ENCODE data around the gene SWAP70.

The SWAP70 gene

GRCh38 chr11:9651481-9651880, 12.4 kb upstream of the SWAP70 start:
- no peaks in the 10 kb centered on the region for H3K36me3 ChIP-seq (ENCODE audit: control insufficient read depth, insufficient read depth, low read length)
- H3K4me1 ChIP-seq (ENCODE audit: control insufficient read depth, insufficient read depth, low read length) = peaks cover 13% of the 10 kb centered on the region
- H3K9me3 ChIP-seq (ENCODE audit: control insufficient read depth, insufficient read depth, low read length) = no peaks in the 10 kb centered on the region
- H3K27ac ChIP-seq (ENCODE audit: low read depth, low read length) = no peak overlapping the region
- H3K4me3 ChIP-seq (ENCODE audit: low read depth, low read length) = no peak overlapping the region
- H3K27me3 ChIP-seq (ENCODE audit: control insufficient read depth, insufficient read depth, low read length) = no peaks in the 10 kb centered on the region
- H3K9ac ChIP-seq (ENCODE audit: low read depth, low read length) = no peak overlapping the region

GRCh38 chr11:9651899-9652748, 11.8 kb upstream of the SWAP70 start:
- Histone ChIP-seq H3K9me3 (ENCODE audit: control insufficient read depth, insufficient read depth, low read length) (no peaks in the 10 kb centered on the region), H3K4me3 (ENCODE audit: low read depth, low read length) (no peak overlapping the region), H3K27ac (ENCODE audit: low read depth, low read length) (no peak overlapping the region), H3K27me3 (ENCODE audit: control insufficient read depth, insufficient read depth, low read length) (no peaks in the 10 kb centered on the region), H3K36me3 (ENCODE audit: control insufficient read depth, insufficient read depth, low read length) (no peaks in the 10 kb centered on the region), H3K9ac (ENCODE audit: low read depth, low read length) (no peak overlapping the region), H3K4me1 (ENCODE audit: control insufficient read depth, insufficient read depth, low read length) (peaks cover 13% of the 10 kb centered on the region)

- no peak overlapping the region for H3K4me3 ChIP-seq (ENCODE audit: low read depth, low read length)
- H3K9ac ChIP-seq (ENCODE audit: low read depth, low read length) = no peak overlapping the region
- no peak overlapping the region for H3K27ac ChIP-seq (ENCODE audit: low read depth, low read length)
- no peaks in the 10 kb centered on the region for H3K27me3 ChIP-seq (ENCODE audit: control insufficient read depth, insufficient read depth, low read length)
- peaks cover 5% of the 10 kb centered on the region for H3K4me1 ChIP-seq (ENCODE audit: control insufficient read depth, insufficient read depth, low read length)
- H3K36me3 ChIP-seq (ENCODE audit: control insufficient read depth, insufficient read depth, low read length) = no peaks in the 10 kb centered on the region
- no peaks in the 10 kb centered on the region for H3K9me3 ChIP-seq (ENCODE audit: control insufficient read depth, insufficient read depth, low read length)
These were observed 10.0 kb upstream of the SWAP70 start for GRCh38 chr11:9653871-9654270.

GRCh38 chr11:9656864-9657263, 7.0 kb upstream of the SWAP70 start:
- Histone ChIP-seq H3K36me3 (ENCODE audit: control insufficient read depth, insufficient read depth, low read length) (no peaks in the 10 kb centered on the region), H3K4me1 (ENCODE audit: control insufficient read depth, insufficient read depth, low read length) (no peaks in the 10 kb centered on the region), H3K27ac (ENCODE audit: low read depth, low read length) (no peak overlapping the region), H3K9ac (ENCODE audit: low read depth, low read length) (no peak overlapping the region), H3K27me3 (ENCODE audit: control insufficient read depth, insufficient read depth, low read length) (no peaks in the 10 kb centered on the region), H3K9me3 (ENCODE audit: control insufficient read depth, insufficient read depth, low read length) (no peaks in the 10 kb centered on the region), H3K4me3 (ENCODE audit: low read depth, low read length) (no peak overlapping the region)

GRCh38 chr11:9657531-9657930, 6.3 kb upstream of the SWAP70 start:
- H3K27me3 ChIP-seq (ENCODE audit: control insufficient read depth, insufficient read depth, low read length) = no peaks in the 10 kb centered on the region
- no peaks in the 10 kb centered on the region for H3K36me3 ChIP-seq (ENCODE audit: control insufficient read depth, insufficient read depth, low read length)
- H3K9me3 ChIP-seq (ENCODE audit: control insufficient read depth, insufficient read depth, low read length) = no peaks in the 10 kb centered on the region
- no peak overlapping the region for H3K4me3 ChIP-seq (ENCODE audit: low read depth, low read length)
- no peaks in the 10 kb centered on the region for H3K4me1 ChIP-seq (ENCODE audit: control insufficient read depth, insufficient read depth, low read length)
- no peak overlapping the region for H3K27ac ChIP-seq (ENCODE audit: low read depth, low read length)
- H3K9ac ChIP-seq (ENCODE audit: low read depth, low read length) = no peak overlapping the region

GRCh38 chr11:9660886-9661285, 3.0 kb upstream of the SWAP70 start:
- Histone ChIP-seq H3K4me1 (ENCODE audit: control insufficient read depth, insufficient read depth, low read length) (no peaks in the 10 kb centered on the region), H3K27ac (ENCODE audit: low read depth, low read length) (no peak overlapping the region), H3K4me3 (ENCODE audit: low read depth, low read length) (no peak overlapping the region), H3K27me3 (ENCODE audit: control insufficient read depth, insufficient read depth, low read length) (no peaks in the 10 kb centered on the region), H3K9me3 (ENCODE audit: control insufficient read depth, insufficient read depth, low read length) (peaks cover 2% of the 10 kb centered on the region; the same call in 1 of the 2 replicates), H3K36me3 (ENCODE audit: control insufficient read depth, insufficient read depth, low read length) (no peaks in the 10 kb centered on the region), H3K9ac (ENCODE audit: low read depth, low read length) (no peak overlapping the region)

GRCh38 chr11:9662273-9662672, 1.6 kb upstream of the SWAP70 start:
- H3K27me3 ChIP-seq (ENCODE audit: control insufficient read depth, insufficient read depth, low read length) = no peaks in the 10 kb centered on the region
- H3K9ac ChIP-seq (ENCODE audit: low read depth, low read length) = no peak overlapping the region
- no peaks in the 10 kb centered on the region for H3K4me1 ChIP-seq (ENCODE audit: control insufficient read depth, insufficient read depth, low read length)
- H3K9me3 ChIP-seq (ENCODE audit: control insufficient read depth, insufficient read depth, low read length) = peaks cover 3% of the 10 kb centered on the region; the same call in 1 of the 2 replicates
- H3K27ac ChIP-seq (ENCODE audit: low read depth, low read length) = no peak overlapping the region
- H3K4me3 ChIP-seq (ENCODE audit: low read depth, low read length) = no peak overlapping the region
- H3K36me3 ChIP-seq (ENCODE audit: control insufficient read depth, insufficient read depth, low read length) = peaks cover 5% of the 10 kb centered on the region; the same call in 1 of the 2 replicates

- H3K4me1 ChIP-seq (ENCODE audit: control insufficient read depth, insufficient read depth, low read length) = no peaks in the 10 kb centered on the region
- peak overlapping the region; percentile 90 for H3K27ac ChIP-seq (ENCODE audit: low read depth, low read length)
- H3K4me3 ChIP-seq (ENCODE audit: low read depth, low read length) = peak overlapping the region; percentile 98
- H3K36me3 ChIP-seq (ENCODE audit: control insufficient read depth, insufficient read depth, low read length) = peaks cover 5% of the 10 kb centered on the region; the same call in 1 of the 2 replicates
- peak overlapping the region; percentile 57 for H3K9ac ChIP-seq (ENCODE audit: low read depth, low read length)
- peaks cover 3% of the 10 kb centered on the region; the same call in 1 of the 2 replicates for H3K9me3 ChIP-seq (ENCODE audit: control insufficient read depth, insufficient read depth, low read length)
- no peaks in the 10 kb centered on the region for H3K27me3 ChIP-seq (ENCODE audit: control insufficient read depth, insufficient read depth, low read length)
These were observed 647 bp downstream of the SWAP70 start for GRCh38 chr11:9664276-9665171.

GRCh38 chr11:9665749-9666148, 1.9 kb downstream of the SWAP70 start:
- Histone ChIP-seq H3K4me3 (ENCODE audit: low read depth, low read length) (peak overlapping the region; percentile 98), H3K27ac (ENCODE audit: low read depth, low read length) (no peak overlapping the region), H3K36me3 (ENCODE audit: control insufficient read depth, insufficient read depth, low read length) (peaks cover 5% of the 10 kb centered on the region; the same call in 1 of the 2 replicates), H3K9ac (ENCODE audit: low read depth, low read length) (no peak overlapping the region), H3K27me3 (ENCODE audit: control insufficient read depth, insufficient read depth, low read length) (no peaks in the 10 kb centered on the region), H3K4me1 (ENCODE audit: control insufficient read depth, insufficient read depth, low read length) (no peaks in the 10 kb centered on the region), H3K9me3 (ENCODE audit: control insufficient read depth, insufficient read depth, low read length) (peaks cover 3% of the 10 kb centered on the region; the same call in 1 of the 2 replicates)

- Histone ChIP-seq H3K27me3 (ENCODE audit: control insufficient read depth, insufficient read depth, low read length) (no peaks in the 10 kb centered on the region), H3K27ac (ENCODE audit: low read depth, low read length) (no peak overlapping the region), H3K4me1 (ENCODE audit: control insufficient read depth, insufficient read depth, low read length) (0 out of 2 replicates have a peak, but pooled peaks cover 6% of the 10 kb centered on the region), H3K9me3 (ENCODE audit: control insufficient read depth, insufficient read depth, low read length) (peaks cover 3% of the 10 kb centered on the region; the same call in 1 of the 2 replicates), H3K4me3 (ENCODE audit: low read depth, low read length) (no peak overlapping the region), H3K9ac (ENCODE audit: low read depth, low read length) (no peak overlapping the region), H3K36me3 (ENCODE audit: control insufficient read depth, insufficient read depth, low read length) (peaks cover 11% of the 10 kb centered on the region)
These were observed 6.1 kb downstream of the SWAP70 start for GRCh38 chr11:9669954-9670353.
